ES-I3 (cell line): ENCODE results near the gene LTBP1.

Experiments used
- H3K36me3 ChIP-seq: 2 replicates; pipeline ENCODE4 v1.6.1; 2013; ENCODE audit warnings: mild to moderate bottlenecking, low read length, control low read depth, moderate library complexity; ENCODE audit not compliant: insufficient read depth
- H3K4me1 ChIP-seq: 2 replicates; pipeline ENCODE4 v1.6.1; 2013; ENCODE audit warnings: mild to moderate bottlenecking, control low read depth, low read length; ENCODE audit not compliant: insufficient read depth
- H3K9ac ChIP-seq: 2 replicates; pipeline ENCODE4 v1.6.1; 2013; ENCODE audit warnings: low read depth, mild to moderate bottlenecking, low read length, moderate library complexity
- H3K9me3 ChIP-seq: 2 replicates; pipeline ENCODE4 v1.6.1; 2013; ENCODE audit warnings: mild to moderate bottlenecking, low read length, moderate library complexity; ENCODE audit not compliant: control insufficient read depth, insufficient read depth

LTBP1 gene

GRCh38 chr2:33291278-33292013 lies 344.7 kb downstream of the LTBP1 start:
- Histone ChIP-seq H3K9ac (no peak overlapping the region), H3K4me1 (no peaks in the 10 kb centered on the region), H3K9me3 (no peaks in the 10 kb centered on the region), H3K36me3 (no peaks in the 10 kb centered on the region)

- H3K4me1 ChIP-seq = no peaks in the 10 kb centered on the region
- H3K36me3 ChIP-seq = no peaks in the 10 kb centered on the region
- H3K9ac ChIP-seq = no peak overlapping the region
- H3K9me3 ChIP-seq = no peaks in the 10 kb centered on the region
Observed at GRCh38 chr2:33292063-33292462, 345.3 kb downstream of the LTBP1 start.

- H3K9ac ChIP-seq = no peak overlapping the region
- H3K4me1 ChIP-seq = no peaks in the 10 kb centered on the region
- H3K9me3 ChIP-seq = no peaks in the 10 kb centered on the region
- H3K36me3 ChIP-seq = no peaks in the 10 kb centered on the region
Observed at GRCh38 chr2:33292981-33293595, 346.3 kb downstream of the LTBP1 start.

- Histone ChIP-seq H3K4me1 (no peaks in the 10 kb centered on the region), H3K9me3 (no peaks in the 10 kb centered on the region), H3K9ac (no peak overlapping the region)
Observed at GRCh38 chr2:33298233-33298632, 351.5 kb downstream of the LTBP1 start.

GRCh38 chr2:33301355-33301754 lies 354.6 kb downstream of the LTBP1 start:
- Histone ChIP-seq H3K9me3 (no peaks in the 10 kb centered on the region), H3K9ac (no peak overlapping the region), H3K4me1 (no peaks in the 10 kb centered on the region), H3K36me3 (no peaks in the 10 kb centered on the region)

More at GRCh38 chr2:33298233-33298632, 351.5 kb downstream of the LTBP1 start:
- no peaks in the 10 kb centered on the region for H3K36me3 ChIP-seq

- H3K36me3 ChIP-seq = no peaks in the 10 kb centered on the region
- H3K4me1 ChIP-seq = no peaks in the 10 kb centered on the region
- no peaks in the 10 kb centered on the region for H3K9me3 ChIP-seq
- no peak overlapping the region for H3K9ac ChIP-seq
Observed at GRCh38 chr2:33302348-33302747, 355.6 kb downstream of the LTBP1 start.

GRCh38 chr2:33304032-33304864 lies 357.5 kb downstream of the LTBP1 start:
- Histone ChIP-seq H3K36me3 (no peaks in the 10 kb centered on the region), H3K9ac (no peak overlapping the region), H3K9me3 (no peaks in the 10 kb centered on the region), H3K4me1 (no peaks in the 10 kb centered on the region)

- H3K36me3 ChIP-seq = no peaks in the 10 kb centered on the region
- no peak overlapping the region for H3K9ac ChIP-seq
- H3K9me3 ChIP-seq = no peaks in the 10 kb centered on the region
- H3K4me1 ChIP-seq = no peaks in the 10 kb centered on the region
Observed at GRCh38 chr2:33307659-33308270, 361.0 kb downstream of the LTBP1 start.

GRCh38 chr2:33312355-33312754 lies 365.6 kb downstream of the LTBP1 start:
- Histone ChIP-seq H3K4me1 (no peaks in the 10 kb centered on the region), H3K36me3 (no peaks in the 10 kb centered on the region), H3K9me3 (no peaks in the 10 kb centered on the region), H3K9ac (no peak overlapping the region)

GRCh38 chr2:33313039-33313438 lies 366.3 kb downstream of the LTBP1 start:
- H3K9me3 ChIP-seq = no peaks in the 10 kb centered on the region
- no peaks in the 10 kb centered on the region for H3K36me3 ChIP-seq
- H3K9ac ChIP-seq = no peak overlapping the region
- no peaks in the 10 kb centered on the region for H3K4me1 ChIP-seq

GRCh38 chr2:33314541-33314940 lies 367.8 kb downstream of the LTBP1 start:
- Histone ChIP-seq H3K9ac (no peak overlapping the region), H3K4me1 (no peaks in the 10 kb centered on the region), H3K36me3 (no peaks in the 10 kb centered on the region), H3K9me3 (no peaks in the 10 kb centered on the region)

- no peaks in the 10 kb centered on the region for H3K4me1 ChIP-seq
- H3K9ac ChIP-seq = no peak overlapping the region
- H3K36me3 ChIP-seq = no peaks in the 10 kb centered on the region
Observed at GRCh38 chr2:33316328-33316727, 369.6 kb downstream of the LTBP1 start.

GRCh38 chr2:33317369-33318007 lies 370.7 kb downstream of the LTBP1 start:
- H3K9ac ChIP-seq = no peak overlapping the region
- H3K4me1 ChIP-seq = no peaks in the 10 kb centered on the region
- H3K36me3 ChIP-seq = no peaks in the 10 kb centered on the region
- H3K9me3 ChIP-seq = no peaks in the 10 kb centered on the region

More at GRCh38 chr2:33316328-33316727, 369.6 kb downstream of the LTBP1 start:
- H3K9me3 ChIP-seq = no peaks in the 10 kb centered on the region

- Histone ChIP-seq H3K9ac (no peak overlapping the region), H3K4me1 (no peaks in the 10 kb centered on the region), H3K9me3 (no peaks in the 10 kb centered on the region), H3K36me3 (no peaks in the 10 kb centered on the region)
Observed at GRCh38 chr2:33318456-33318855, 371.7 kb downstream of the LTBP1 start.
